UCSD-AML1 (cell line): ENCODE data around the gene PIK3R2.
"Not testable (repeated sequence)": the region's sequence is repeated elsewhere in the genome, so short reads cannot be mapped to it uniquely, and the experiment has no call there.

ENCODE experiments used
- DNase-seq: peaks from one replicate; lab custom pipeline; 2025; ENCODE audit not compliant: unreplicated experiment; lab: John Stamatoyannopoulos, UW

Gene PIK3R2

DNA sequence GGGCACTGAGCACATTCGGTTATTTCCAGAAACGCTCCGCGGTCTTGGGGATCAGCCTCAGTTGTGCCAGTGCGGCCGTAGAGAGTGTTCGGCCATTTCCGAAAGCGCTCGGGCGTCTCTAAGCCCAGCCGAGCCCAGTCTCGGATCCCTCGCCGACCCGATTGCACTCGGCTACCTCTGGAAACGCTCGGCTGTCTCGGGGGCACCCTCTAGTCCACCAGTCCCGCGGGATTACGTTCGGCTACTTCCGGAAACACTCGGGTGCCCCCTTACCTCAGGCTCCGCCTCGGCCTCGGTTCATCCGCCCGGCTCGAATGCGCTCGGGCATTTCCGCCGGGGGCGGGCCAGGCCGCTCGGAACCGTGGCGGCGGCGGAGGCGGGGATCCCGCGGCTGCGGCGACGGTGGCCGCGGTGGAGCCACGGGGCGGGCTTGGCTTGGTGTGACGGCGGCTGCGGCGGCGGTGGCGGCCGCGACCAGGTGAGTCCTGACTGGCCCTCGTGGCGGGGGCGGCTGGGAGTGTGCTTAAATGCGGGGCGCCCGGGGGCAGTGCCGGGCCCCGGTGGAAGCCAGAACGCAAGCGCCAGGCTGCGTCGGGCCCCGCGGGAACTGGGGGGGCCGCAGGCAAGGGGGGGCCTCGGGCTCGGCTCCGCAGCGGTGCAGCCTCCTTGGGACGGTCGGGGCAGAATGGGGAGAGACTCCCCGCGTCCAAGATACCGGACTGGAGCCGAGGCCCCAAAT, at the start of gene PIK3R2:
Gene PIK3R2 (plus strand): TSS at position 347 of the 739 bp plus-strand sequence. CDS start 2,717 bp downstream, outside the sequence.
- peak; percentile 100 for DNase-seq

DNA sequence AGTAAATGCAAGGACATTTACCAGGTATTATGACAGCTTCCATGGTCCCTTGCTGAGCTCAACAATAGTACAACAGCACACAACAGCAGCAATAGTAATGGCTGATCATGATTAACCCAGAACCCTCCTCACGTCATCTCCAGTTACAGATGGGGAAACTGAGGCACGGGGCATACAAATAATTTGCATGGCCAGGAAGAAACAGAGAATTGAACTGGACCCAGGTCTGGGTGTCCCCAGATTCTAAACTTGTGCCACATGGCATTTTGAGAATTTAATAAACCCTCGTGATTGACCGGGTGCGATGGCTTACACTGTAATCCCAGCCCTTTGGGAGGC, 48.2 kb upstream of the PIK3R2 start:
- DNase-seq, result no peak

DNA sequence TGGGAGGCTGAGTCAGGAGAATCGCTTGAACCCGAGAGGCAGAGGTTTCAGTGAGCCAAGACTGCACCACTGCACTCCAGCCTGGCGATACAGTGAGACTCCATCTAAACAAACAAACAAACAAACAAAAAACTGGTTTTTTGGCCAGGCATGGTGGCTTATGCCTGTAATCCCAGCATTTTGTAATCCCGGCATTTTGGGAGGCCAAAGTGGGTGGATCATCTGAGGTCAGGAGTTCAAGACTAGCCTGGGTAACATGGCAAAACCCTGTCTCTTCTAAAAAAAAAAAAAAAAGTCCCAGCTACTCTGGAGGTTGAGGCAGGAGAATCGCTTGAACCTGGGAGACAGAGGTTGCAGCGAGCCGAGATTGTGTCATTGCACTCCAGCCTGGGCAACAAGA, 47.7 kb upstream of the PIK3R2 start:
- not testable (repeated sequence) for DNase-seq

DNA sequence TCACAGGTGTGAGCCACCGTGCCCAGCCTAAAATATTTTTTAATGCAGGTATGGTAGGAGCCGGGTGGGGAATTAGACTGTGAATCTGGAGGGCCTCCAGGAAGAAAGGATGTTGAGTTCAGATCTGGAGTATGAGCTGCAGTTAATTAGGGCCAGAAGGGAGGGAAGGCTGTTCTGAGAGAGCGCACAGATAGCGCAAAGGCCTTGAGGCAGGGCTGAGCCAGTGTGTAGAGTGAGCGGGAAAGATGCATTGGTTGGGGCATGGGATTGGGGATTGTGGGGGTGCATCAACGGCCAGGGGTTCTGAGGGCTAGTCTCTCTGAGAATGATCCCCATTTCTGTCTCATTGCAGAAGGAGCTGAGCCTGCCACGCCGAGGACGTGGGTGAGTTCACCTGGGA, 45.7 kb upstream of the PIK3R2 start:
- DNase-seq, result no peak

DNA sequence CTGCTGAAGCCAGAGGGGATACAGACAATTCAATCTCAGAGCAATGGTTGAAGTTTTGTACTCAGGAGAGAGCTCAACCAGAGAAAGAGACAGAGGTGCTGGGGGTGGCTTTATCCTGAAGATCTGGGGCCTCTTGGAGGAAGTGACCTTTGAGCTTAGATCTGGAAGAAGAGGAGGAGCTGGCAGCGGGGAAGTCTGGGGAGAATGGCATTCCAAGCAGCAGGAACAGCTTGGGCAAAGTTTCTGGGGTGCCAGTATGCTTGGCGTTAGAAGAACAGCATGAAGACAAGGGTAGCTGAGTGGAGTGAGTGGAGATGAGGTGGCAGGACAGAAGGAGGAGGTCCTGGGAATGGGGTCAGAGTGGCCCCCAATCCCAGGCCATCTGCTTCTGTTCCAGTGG, 44.1 kb upstream of the PIK3R2 start:
- DNase-seq, result no peak

DNA sequence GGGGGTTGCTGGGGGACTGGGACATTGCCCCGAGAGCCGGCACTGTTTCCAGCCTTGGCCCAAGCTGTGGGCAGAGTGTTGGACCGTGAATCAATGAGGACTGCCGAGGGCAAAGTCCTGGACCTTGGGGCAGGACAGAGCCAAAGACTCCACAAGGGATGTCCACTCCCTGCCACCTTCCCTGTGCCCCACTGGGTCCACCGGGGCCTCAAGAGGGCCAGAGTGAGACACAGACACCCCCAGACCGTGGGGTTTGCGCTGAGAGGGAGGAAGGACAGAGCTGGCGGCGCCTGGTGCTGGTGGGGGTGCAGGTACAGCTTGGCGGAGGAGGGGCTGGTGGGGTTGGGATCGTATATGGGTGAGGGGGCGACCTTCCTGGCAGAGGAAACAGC, 43.6 kb upstream of the PIK3R2 start:
- DNase-seq, result no peak

DNA sequence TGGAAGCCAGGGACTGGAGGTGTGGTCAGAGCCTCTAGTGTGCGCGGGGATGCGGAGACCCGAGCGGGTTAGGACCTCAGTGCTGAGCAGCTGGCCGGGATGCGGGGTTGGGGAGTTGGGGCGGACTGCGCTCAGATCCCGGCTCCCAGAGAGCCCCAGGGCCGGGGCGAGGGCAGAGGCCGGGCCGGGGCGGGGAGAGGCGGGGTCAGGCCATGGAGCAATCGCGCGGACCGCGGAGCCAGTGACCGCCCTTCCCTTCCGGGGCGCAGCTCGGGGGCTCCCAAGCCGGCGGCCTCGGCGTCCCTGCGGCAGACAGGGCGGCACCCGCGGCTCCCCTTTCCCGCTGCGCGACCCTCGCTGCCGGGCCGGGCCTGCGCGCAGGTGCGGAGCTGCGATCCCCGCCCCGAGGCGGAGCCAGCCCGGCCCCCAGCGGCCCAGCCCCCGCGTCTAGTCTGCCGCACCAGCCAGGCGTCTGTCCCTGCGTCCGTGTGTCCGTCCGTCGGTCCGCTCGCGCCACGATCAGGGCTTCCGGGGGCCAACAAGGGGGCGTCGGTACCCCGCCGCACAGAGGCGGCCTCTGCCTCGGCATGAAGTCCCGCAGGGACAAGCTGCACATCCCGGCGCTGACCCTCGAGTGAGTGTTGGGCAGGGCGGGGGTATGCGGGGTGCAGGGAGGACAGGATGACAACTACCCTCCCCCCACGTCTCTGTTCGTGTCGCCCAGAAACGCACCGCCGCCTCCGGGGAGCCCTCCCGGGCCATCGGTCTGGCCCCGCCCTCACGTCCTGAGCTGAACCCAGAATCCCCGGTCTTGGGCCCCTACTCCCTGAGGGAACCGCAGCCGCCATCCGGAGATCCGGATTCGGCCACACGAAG, 43.0 kb upstream of the PIK3R2 start:
- DNase-seq, result no peak

DNA sequence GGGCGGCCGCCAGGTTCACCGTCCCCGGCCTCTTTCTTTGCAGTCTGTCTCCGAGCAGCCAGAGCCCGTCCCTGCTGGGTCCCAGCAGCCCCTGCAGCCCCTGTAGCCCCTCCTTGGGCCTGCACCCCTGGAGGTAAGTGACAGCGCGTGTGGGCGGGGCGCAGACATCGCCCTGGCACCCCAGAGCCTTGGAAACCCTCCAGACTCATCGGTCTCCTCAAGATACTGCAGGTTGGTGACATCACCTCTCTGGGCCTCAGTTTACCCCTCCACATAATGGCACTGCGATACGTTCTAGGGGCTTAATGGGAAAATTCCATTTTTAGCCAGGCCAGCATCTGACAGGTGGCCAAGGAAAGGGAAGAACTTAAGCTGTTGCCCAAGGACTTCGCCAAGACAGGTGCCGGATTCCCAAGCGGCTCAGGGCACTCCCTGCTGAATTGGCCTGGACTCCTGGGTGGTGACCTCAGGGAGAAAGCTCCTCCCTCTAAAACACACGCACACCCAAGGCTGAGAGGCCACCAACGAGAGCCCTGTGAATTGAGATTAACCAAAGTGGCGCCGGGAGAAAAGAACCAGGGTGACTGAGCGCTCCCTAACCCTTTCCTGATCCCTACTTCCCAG, 42.2 kb upstream of the PIK3R2 start:
- no peak for DNase-seq

DNA sequence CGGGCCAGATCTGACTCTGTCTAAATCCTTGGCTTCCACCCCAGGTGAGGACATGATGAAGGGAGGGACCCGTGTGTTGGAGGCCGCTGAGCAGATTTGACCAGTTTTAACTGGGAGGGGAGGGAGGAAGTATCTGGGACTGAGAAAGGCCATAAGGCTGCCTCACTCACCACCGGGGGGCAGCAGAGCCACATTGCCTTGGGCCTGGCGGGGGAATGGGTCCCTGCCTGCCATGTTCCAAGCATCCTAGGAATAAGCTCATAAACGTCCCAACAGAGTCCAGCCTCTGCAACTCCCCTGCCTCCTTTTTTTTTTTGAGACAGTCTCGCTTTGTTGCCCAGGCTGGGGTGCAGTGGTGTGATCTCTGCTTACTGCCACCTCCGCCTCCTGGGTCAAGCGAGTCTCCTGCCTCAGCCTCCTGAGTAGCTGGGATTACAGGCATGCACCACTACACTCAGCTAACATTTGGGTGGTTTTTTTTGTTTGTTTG, 39.9 kb upstream of the PIK3R2 start:
- DNase-seq, result peak; percentile 85

DNA sequence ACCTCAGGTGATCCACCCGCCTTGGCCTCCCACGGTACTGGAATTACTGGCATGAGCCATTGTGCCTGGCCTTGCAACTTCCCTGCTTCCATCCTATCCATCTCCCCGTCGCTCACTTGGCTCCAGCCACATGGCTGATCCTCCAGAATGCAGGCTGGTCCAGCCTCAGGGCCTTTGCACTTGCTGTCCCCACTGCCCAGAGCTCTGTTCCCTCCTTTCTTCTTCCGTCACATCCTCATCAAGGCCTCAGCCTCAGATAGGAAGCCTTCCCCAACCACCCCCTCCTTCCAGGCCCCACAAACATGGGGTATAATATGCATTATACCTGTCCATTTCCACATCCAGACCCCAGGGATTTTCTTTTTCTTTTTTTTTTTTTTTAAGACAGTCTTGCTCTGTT, 39.1 kb upstream of the PIK3R2 start:
- no peak for DNase-seq

DNA sequence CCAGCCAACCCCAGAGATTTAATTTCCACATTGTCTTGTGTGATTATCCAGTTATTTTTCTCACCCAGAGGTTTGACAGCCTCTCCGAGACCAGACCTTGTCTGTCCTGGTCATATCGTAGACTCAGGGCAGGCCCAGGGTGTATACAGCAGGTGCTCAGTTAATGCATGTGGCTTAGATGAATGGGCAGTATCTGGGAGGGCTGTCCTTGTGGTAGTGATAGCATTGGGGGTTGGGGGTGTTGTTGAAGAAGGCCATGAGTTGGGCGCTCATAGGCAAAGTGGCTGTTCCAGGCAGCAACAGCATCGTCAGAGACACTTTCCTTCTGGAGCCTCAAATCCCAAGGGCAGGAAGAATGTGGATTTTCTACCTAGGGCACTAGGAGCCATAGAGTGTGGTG, 38.5 kb upstream of the PIK3R2 start:
- no peak for DNase-seq

DNA sequence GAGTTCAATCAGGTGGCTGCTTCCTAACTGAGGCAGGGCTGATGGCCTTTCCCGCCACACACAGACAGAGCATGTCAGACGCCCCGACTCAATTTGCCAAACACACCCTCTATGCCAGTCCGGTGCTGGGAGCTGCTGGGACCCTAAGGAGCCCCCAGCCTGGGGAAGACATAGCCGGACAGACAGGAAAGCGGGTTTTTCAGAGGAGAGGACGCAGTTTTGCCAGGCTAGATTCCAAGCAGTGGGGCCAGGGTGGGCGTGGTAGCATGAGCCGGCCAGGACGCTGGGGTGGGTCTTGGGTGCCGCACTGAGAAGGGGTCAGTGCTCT, 35.6 kb upstream of the PIK3R2 start:
- DNase-seq, result no peak

DNA sequence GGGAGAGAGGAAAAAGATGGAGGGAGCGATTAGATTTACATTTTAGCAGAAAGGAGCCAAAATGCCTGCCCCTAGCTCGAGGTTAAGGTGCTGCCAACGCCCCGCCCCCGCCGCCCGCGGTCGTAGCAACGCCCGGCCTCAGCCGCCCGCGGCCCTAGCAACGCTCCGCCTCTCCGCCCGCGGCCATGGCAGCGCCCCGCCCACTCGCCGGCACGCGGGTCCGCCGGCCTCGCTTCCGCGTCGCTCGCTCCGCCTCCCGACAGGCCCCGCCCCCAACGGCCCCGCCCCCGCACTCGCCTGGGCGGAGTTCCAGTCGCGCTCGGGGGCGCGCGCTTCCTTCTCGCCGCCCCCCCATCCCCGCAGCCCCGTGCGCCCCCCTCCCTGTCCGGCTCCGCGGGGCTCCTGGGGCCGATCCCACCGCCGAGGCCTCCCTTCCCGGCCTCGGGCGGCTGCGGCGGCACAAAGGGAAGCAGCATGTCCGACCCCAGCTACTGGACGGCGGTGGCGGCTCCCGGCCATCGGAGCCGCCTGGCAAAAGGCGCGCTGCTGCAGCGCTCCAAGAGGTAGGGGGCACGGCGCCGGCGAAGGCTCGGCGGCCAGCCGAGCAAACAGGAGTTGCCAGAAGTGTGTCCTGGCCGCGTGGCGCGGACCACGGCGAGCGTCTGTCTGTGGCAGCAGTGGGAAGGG, 35.1 kb upstream of the PIK3R2 start:
- DNase-seq, result peak; percentile 94

DNA sequence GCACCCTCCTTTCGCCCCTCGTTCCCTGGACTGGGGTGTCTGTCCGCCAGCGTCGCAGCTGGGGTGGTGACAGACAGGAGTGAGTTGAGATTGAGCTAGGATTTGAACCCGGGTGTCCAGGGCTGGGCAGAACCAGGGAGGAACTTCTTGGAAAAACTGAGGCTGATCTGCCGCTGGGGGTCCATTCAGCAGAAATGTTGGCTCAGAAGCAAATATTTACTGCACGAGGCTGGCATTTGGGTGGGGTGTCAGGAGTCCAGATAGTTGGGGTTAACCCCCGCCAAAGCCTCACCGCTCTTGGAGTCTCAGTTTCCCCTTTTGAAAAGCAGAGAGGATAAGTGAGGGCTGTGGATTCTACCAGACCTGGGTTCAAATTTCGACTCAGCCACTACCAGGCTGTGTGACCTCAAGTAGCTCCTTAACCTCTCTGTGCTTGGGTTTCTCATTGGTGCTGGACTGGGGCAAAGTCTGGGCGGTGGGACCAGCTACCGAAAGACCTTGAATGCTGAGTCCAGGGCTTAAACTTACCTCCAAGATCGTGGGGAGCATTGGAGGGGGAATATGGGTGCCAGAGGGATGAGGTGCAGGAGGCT, 34.4 kb upstream of the PIK3R2 start:
- DNase-seq, result no peak

DNA sequence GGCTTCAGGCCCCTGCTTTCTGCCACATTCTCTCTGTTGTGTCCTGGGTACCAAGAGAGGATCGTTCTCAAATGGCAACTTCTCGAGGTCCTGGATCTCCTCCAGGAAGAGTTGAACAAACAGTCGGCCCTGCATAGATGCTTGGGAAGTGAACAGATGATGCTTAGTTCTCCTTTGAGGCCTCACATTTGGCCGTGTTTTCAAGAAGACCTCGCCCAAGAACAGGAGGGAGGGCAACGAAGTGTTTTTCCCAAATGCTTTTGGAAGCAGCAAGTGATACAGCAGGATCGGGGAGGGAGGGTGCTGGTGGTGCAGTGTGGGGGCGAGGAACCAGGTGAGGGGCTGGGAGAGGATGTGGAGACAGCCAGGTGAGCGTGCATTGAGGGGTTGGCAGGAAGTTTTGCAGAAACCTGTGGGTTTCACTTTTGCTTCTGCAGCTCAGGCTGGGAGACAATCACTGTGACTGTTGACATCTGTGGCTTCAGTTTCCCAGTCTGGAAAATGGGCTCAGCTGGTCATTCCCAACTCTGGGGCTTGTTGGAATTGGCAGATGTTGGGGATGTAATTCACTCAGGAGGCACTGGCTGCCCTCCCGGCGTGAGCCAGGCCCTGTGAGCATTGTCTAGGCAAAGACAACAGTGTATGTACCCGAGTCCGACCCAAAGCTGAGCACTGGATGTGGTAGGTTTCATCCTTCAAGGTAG, 33.8 kb upstream of the PIK3R2 start:
- DNase-seq, result no peak

DNA sequence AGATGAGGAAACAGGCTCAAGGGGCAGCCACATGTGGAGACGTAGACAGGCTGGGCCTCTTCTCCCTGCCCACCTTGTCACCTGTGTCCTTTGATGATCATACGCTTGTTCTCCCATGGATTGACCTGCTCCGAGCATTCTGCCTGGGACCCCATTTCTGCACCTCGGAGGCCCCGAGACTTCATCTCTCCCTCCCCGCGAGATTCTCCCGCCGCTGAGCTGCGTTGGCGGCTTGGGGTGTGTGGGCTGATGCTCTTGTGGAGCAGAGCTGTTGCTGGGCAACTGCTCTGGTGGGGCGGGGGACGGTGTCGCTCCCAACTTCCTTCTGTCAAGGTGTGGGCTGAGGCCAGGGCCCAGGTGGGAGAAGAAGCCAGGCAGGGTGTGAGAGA, 33.3 kb upstream of the PIK3R2 start:
- DNase-seq, result no peak

DNA sequence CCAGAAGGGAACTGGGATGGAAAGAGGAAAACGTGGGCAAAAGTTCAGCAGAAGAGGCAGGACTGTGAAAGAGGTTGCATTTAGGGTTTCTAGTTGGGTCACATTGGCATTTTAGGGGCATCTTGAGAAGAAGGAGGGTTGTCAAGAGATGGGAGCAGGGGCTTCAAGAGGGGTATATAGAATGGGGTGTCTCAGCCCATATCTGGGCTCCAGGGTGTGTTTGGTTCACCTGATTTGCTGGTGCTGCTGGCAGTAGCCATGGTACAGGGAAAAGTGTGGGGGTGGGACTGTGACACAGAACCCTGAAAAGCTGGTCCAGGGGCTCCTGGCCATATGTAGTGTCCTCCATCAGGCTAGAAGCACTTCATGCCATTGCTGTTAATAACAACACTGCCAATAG, 32.8 kb upstream of the PIK3R2 start:
- DNase-seq, result no peak

DNA sequence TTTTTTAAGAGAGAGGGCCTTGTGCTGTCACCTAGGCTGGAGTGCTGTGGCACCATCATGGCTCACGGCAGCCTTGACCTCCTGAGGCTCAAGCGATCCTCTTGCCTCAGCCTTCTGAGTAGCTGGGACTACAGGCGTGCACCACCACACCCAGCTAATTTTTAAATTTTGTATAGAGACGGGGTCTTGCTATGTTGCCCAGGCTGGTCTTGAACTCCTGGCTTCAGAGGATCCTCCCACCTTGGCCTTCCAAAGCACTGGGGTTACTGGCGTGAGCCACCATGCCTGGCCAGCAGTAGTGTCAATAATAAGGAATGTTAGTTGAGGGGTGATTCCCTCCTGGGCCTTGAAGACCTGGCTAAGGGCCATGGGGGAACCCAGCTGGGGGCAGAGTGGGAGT, 31.8 kb upstream of the PIK3R2 start:
- no peak for DNase-seq

DNA sequence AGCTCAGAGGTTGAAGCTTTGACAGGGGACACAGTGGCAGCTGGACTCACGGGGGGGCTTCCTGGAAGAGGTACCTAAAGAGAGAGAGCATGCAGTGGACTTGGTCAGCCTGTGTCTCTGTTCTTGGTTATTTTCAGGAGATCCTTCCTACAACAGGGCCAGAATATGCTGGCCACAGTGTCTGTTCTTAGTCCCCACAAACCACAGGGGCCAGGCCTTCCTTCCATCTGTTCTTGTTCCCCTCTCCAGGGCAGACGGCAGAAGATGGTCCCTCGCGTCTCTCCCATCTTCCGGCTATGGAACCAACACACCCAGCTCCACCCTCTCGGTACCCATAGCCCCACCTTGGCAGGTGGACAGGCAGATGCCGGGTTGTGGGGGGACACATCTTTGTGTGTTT, 30.5 kb upstream of the PIK3R2 start:
- peak; percentile 39 for DNase-seq
